ENCODE measurements around the gene KCNIP4. TPM values are rescaled to one million over a fixed set of nuclear protein-coding genes. Genes with fewer than 3 reads are reported as not detected.

The KCNIP4 gene
- polyA plus RNA-seq, 3 donors = 0.09 to 0.25 TPM; not detected in 1

DNA sequence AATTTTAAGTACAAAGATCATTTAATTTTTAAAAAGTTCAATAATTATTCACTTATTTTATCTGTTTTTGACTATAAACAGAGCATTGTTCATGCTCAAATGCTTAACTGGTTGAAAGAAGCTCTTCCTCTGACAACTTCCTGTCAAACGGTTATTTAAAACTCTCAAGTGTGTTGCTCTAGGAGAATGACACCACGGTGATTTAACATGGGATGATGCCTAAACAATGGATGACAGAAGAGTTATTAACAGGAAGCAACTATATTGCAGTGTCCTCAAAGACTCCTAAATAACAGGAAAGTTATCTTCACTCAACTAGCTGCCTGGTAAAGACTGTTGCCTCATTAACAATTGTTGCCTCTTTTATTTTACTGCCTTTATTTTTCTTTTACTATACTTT lies 738.7 kb downstream of the KCNIP4 start:
- H3K79me2 ChIP-seq (ENCODE audit: insufficient read depth, low read length) = no peaks in the 10 kb centered on the region
- no peak overlapping the region for H3K27ac ChIP-seq (ENCODE audit: low read depth in 1 of 2, low read length in 2 of 2)
- H3K4me2 ChIP-seq (replicated peaks; ENCODE audit: extremely low read depth, low read length, poor library complexity, severe bottlenecking) = no peak overlapping the region
- intact Hi-C loops (cut with micrococcal nuclease) = no loop called here
- H4K20me1 ChIP-seq (ENCODE audit: insufficient read depth, low read length) = no peaks in the 10 kb centered on the region
- no peaks in the 10 kb centered on the region for H3K36me3 ChIP-seq (replicated peaks in 1 of 2; ENCODE audit: control insufficient read depth in 1 of 2, insufficient read depth in 2 of 2, low read length in 2 of 2)
- Mint-ChIP-seq H3K27me3 (ENCODE audit: low read depth in 3 of 3) (no peaks in the 10 kb centered on the region), H3K36me3 (no peaks in the 10 kb centered on the region), H3K9me3 (peaks cover 0 to 4% (median 0%) of the 10 kb centered on the region in 7 donors), H3K4me3 (no peak overlapping the region), H3K4me1 (no peaks in the 10 kb centered on the region), H3K27ac (no peak overlapping the region)
- H3K4me3 ChIP-seq (replicated peaks in 1 of 3; ENCODE audit: low read depth in 2 of 3, low read length in 3 of 3) = no peak overlapping the region
- DNase-seq = no peak
- no peaks in the 10 kb centered on the region for H3K27me3 ChIP-seq (ENCODE audit: control insufficient read depth in 2 of 2, insufficient read depth in 2 of 2, low read length in 2 of 2)
- peaks cover 0 to 3% of the 10 kb centered on the region in 2 donors for H3K9me3 ChIP-seq (replicated peaks in 1 of 2; ENCODE audit: control insufficient read depth in 1 of 2, insufficient read depth in 1 of 2, low read length in 2 of 2)
- H2AFZ ChIP-seq (ENCODE audit: insufficient read depth, low read depth, low read length, poor library complexity, severe bottlenecking) = no peak overlapping the region
- TF ChIP-seq, protein P1, sequence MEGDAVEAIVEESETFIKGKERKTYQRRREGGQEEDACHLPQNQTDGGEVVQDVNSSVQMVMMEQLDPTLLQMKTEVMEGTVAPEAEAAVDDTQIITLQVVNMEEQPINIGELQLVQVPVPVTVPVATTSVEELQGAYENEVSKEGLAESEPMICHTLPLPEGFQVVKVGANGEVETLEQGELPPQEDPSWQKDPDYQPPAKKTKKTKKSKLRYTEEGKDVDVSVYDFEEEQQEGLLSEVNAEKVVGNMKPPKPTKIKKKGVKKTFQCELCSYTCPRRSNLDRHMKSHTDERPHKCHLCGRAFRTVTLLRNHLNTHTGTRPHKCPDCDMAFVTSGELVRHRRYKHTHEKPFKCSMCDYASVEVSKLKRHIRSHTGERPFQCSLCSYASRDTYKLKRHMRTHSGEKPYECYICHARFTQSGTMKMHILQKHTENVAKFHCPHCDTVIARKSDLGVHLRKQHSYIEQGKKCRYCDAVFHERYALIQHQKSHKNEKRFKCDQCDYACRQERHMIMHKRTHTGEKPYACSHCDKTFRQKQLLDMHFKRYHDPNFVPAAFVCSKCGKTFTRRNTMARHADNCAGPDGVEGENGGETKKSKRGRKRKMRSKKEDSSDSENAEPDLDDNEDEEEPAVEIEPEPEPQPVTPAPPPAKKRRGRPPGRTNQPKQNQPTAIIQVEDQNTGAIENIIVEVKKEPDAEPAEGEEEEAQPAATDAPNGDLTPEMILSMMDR (IDR thresholded peaks at IDR 0.05) = no peak
- H3K4me1 ChIP-seq (ENCODE audit: control insufficient read depth in 1 of 2, insufficient read depth in 2 of 2, low read length in 2 of 2) = no peaks in the 10 kb centered on the region
- H3K9ac ChIP-seq (ENCODE audit: insufficient read depth, low read length, poor library complexity, severe bottlenecking) = no peak overlapping the region
- WGBS (ENCODE audit: insufficient coverage) = no CpG with 5 or more reads among the region's 2 CpGs

DNA sequence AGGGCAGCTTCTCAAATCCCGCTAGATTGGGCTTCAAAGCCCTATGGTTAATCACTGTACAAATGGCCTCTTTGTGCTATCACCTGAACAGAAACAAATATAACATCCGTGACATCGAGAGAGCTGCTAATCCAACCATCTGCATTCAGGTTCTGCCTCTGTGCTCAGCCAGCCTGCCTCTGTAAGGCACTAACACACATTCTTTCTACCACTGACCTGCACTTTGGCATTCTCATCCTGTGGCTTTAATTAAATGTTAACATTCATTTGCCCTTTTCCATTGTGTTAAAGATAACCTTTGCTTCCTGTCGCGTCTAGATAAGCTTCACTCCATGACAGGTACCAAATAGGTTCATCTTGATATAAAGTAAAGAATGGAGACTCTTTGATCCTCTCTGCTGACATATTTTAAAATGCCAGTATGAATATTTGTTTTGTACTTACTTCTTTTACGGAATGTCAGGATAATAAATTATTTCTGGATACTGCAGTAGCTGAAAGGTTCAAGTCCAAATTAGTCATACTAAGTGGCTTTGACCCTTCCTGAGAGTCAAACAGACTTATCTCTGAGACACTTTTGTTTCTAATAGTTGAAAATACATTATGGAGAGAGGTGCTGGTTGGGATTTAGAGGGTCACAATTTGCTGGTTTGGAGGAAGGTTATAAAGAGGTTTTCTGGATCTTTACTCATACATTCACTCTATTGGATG lies 742.6 kb downstream of the KCNIP4 start:
- intact Hi-C loops (cut with micrococcal nuclease) = no loop called here
- H3K9ac ChIP-seq (ENCODE audit: insufficient read depth, low read length, poor library complexity, severe bottlenecking) = no peak overlapping the region
- peaks cover 3 to 4% of the 10 kb centered on the region in 2 donors for H3K9me3 ChIP-seq (replicated peaks in 1 of 2; ENCODE audit: control insufficient read depth in 1 of 2, insufficient read depth in 1 of 2, low read length in 2 of 2)
- H3K4me2 ChIP-seq (replicated peaks; ENCODE audit: extremely low read depth, low read length, poor library complexity, severe bottlenecking) = no peak overlapping the region
- Mint-ChIP-seq H3K4me3 (no peak overlapping the region), H3K27ac (no peak overlapping the region), H3K4me1 (no peaks in the 10 kb centered on the region), H3K36me3 (no peaks in the 10 kb centered on the region), H3K9me3 (peaks cover 0 to 4% (median 0%) of the 10 kb centered on the region in 7 donors), H3K27me3 (ENCODE audit: low read depth in 3 of 3) (no peaks in the 10 kb centered on the region)
- no peak overlapping the region for H2AFZ ChIP-seq (ENCODE audit: insufficient read depth, low read depth, low read length, poor library complexity, severe bottlenecking)
- 75% methylated on average over 1 of the region's 6 CpGs for WGBS (ENCODE audit: insufficient coverage)
- no peak for DNase-seq
- no peaks in the 10 kb centered on the region for H3K4me1 ChIP-seq (ENCODE audit: control insufficient read depth in 1 of 2, insufficient read depth in 2 of 2, low read length in 2 of 2)
- TF ChIP-seq, protein P1 (IDR thresholded peaks at IDR 0.05) = no peak
- no peak overlapping the region for H3K4me3 ChIP-seq (replicated peaks in 1 of 3; ENCODE audit: low read depth in 2 of 3, low read length in 3 of 3)
- no peaks in the 10 kb centered on the region for H3K79me2 ChIP-seq (ENCODE audit: insufficient read depth, low read length)
- H3K27me3 ChIP-seq (ENCODE audit: control insufficient read depth in 2 of 2, insufficient read depth in 2 of 2, low read length in 2 of 2) = no peaks in the 10 kb centered on the region
- no peaks in the 10 kb centered on the region for H4K20me1 ChIP-seq (ENCODE audit: insufficient read depth, low read length)
- H3K27ac ChIP-seq (ENCODE audit: low read depth in 1 of 2, low read length in 2 of 2) = no peak overlapping the region
- no peaks in the 10 kb centered on the region for H3K36me3 ChIP-seq (replicated peaks in 1 of 2; ENCODE audit: control insufficient read depth in 1 of 2, insufficient read depth in 2 of 2, low read length in 2 of 2)

All from CD14-positive monocyte (primary cell).